GM06990 (cell line): ENCODE data around the gene SLC25A36.

Experiments
- DNase-seq: peaks from one replicate; pipeline ENCODE4 v3.0.0-alpha.2; 2011; ENCODE audit not compliant: insufficient read length; ENCODE audit errors: extremely low read depth
- H3K27me3 ChIP-seq: replicated peaks from 2 replicates; pipeline ENCODE4 v1.6.0; 2011; ENCODE audit warnings: low read length; ENCODE audit not compliant: control insufficient read depth, insufficient read depth
- H3K36me3 ChIP-seq: 2 replicates; pipeline ENCODE4 v1.5.1; 2011; ENCODE audit warnings: low read length; ENCODE audit not compliant: control insufficient read depth, insufficient read depth
- H3K4me3 ChIP-seq: replicated peaks from 2 replicates; pipeline ENCODE4 v1.5.1; 2011; ENCODE audit warnings: low read depth, mild to moderate bottlenecking, control low read depth, low read length
- TF ChIP-seq, protein P1 (sequence below): IDR thresholded peaks from 2 replicates; pipeline ENCODE4 v1.5.1; 2011; ENCODE audit warnings: low read length, control low read depth, mild to moderate bottlenecking, inconsistent platforms; ENCODE audit not compliant: insufficient read depth, poor library complexity, severe bottlenecking

SLC25A36 gene

DNA sequence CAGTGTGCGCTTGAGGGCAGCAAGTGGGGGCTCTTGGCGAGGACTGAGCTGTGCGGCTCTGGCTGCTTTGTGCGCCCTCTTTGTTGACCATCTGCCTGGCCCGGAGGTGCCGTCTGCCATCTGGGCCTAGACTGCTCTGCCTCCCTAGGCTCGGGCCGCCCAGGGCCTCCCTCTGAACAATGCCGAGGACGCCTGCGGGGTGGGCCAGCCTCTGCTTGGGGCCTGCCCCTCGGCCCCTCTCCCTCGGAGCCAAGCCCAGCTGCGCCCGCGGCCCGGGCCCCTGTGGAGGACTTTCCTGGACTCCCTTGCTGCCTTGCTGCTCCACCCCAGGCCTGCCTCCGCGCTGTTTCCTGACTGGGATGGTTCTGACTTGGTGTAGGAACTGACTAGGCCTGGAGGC, 77.6 kb downstream of the SLC25A36 start:
- no peaks in the 10 kb centered on the region for H3K27me3 ChIP-seq
- TF ChIP-seq, protein P1, sequence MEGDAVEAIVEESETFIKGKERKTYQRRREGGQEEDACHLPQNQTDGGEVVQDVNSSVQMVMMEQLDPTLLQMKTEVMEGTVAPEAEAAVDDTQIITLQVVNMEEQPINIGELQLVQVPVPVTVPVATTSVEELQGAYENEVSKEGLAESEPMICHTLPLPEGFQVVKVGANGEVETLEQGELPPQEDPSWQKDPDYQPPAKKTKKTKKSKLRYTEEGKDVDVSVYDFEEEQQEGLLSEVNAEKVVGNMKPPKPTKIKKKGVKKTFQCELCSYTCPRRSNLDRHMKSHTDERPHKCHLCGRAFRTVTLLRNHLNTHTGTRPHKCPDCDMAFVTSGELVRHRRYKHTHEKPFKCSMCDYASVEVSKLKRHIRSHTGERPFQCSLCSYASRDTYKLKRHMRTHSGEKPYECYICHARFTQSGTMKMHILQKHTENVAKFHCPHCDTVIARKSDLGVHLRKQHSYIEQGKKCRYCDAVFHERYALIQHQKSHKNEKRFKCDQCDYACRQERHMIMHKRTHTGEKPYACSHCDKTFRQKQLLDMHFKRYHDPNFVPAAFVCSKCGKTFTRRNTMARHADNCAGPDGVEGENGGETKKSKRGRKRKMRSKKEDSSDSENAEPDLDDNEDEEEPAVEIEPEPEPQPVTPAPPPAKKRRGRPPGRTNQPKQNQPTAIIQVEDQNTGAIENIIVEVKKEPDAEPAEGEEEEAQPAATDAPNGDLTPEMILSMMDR = no peak
- DNase-seq = no peak
- H3K4me3 ChIP-seq = no peak overlapping the region
- H3K36me3 ChIP-seq = no peaks in the 10 kb centered on the region

DNA sequence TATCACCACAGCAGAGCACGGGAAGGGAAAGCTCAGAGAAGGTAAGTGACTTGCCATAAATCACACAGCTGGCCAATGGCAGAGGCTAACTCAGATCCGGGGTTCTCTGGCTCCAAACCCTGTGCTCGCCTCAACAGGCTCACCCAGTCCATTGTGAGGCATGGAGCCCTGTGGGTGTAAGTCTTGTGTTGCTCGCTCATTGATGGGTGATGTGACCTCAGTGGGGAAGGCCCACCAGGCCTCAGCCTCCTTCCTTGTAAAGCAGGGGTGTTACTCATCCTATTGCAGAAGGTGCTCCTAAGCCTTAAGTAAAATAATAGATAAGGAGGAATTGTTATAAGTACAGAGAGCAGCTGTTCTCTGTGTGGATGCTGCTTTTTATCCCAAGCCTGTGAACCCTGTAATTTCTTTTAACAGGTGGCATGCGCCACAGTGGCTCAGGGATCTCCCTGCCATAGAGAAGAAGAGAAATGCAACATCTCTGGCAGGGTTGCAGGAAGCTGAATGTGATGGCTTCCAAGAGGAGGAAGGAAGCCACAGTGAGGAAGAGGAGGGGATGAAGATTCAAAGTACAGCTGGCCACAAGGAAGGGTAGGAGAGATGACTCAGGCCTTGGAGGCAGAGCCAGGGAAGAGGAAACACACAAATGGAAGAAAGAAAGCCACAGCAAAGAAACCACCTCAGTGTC, 78.7 kb downstream of the SLC25A36 start:
- no peak for DNase-seq
- TF ChIP-seq, protein P1 = no peak
- Histone ChIP-seq H3K36me3 (no peaks in the 10 kb centered on the region), H3K4me3 (no peak overlapping the region), H3K27me3 (no peaks in the 10 kb centered on the region)

DNA sequence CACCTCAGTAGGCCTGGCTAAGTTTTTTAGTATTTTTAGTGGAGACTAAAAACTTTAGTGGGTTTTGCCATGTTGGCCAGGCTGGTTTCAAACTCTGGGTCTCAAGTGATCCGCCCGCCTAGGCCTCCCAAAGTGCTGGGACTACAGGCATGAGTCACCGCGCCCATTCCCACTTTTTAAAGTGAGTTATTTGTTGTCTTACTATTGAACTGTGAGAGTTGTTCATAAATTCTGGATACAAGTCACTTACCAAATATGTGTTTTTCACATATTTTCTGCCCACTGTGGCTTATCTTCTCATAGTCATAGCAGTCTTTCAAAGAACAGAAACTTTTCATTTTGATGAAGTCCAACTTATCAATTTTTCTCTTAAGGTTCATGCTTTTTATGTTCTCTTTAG, 79.6 kb downstream of the SLC25A36 start:
- H3K36me3 ChIP-seq = no peaks in the 10 kb centered on the region
- DNase-seq = no peak
- no peak overlapping the region for H3K4me3 ChIP-seq
- H3K27me3 ChIP-seq = no peaks in the 10 kb centered on the region
- TF ChIP-seq, protein P1 = no peak
